IMR-90 (cell line): ENCODE results near the gene RPL23. TPM values are rescaled to one million over a fixed set of nuclear protein-coding genes. Genes with fewer than 3 reads are reported as not detected.
A peak's percentile ranks its signal among the peaks of the same experiment; 100 is the strongest.

Experiments used
- ATAC-seq: fragments of 200-7000 bp; cut with Tn5 transposase; 2 replicates; pipeline ENCODE4 v1.9.1; 2020; ENCODE audit warnings: low read depth, mild to moderate bottlenecking, moderate library complexity
- BruUV-seq: library from RNA; stranded (reverse); fragments of 400-500 nt; replicated peaks from 2 replicates; lab custom pipeline; 2021; lab: Mats Ljungman, UMichigan
- CTCF ChIA-PET: fragments of 300-600 bp; formaldehyde crosslinking; extraction: SDS; loops from one replicate; lab custom pipeline; 2021; ENCODE audit warnings: antibody characterized with exemption; lab: Yijun Ruan, JAX
- POLR2A ChIA-PET: fragments of 300-600 bp; sonication (Branson Sonifier 250); formaldehyde crosslinking; loops from one replicate; lab custom pipeline; 2022; ENCODE audit warnings: antibody characterized with exemption; ENCODE audit not compliant: unreplicated experiment; lab: Charles Lee
- DNase-seq: peaks from one replicate; pipeline ENCODE4 v3.0.0; 2013
- H2AFZ ChIP-seq: replicated peaks from 2 replicates; pipeline ENCODE3; 2013; ENCODE audit warnings: low read length, mild to moderate bottlenecking; ENCODE audit not compliant: poor library complexity
- H2AK5ac ChIP-seq: 2 replicates; pipeline ENCODE4 v1.6.1; 2013; ENCODE audit warnings: low read depth, low read length, inconsistent platforms
- H2AK9ac ChIP-seq: replicated peaks from 2 replicates; pipeline ENCODE3; 2013; ENCODE audit warnings: mild to moderate bottlenecking, low read depth, low read length, moderate library complexity; ENCODE audit not compliant: poor library complexity
- H2BK120ac ChIP-seq: 2 replicates; pipeline ENCODE4 v1.6.1; 2013; ENCODE audit warnings: low read depth, low read length, inconsistent platforms
- H2BK15ac ChIP-seq: 3 replicates; pipeline ENCODE4 v1.6.1; 2013; ENCODE audit warnings: low read depth, low read length, inconsistent platforms
- H2BK20ac ChIP-seq: 2 replicates; pipeline ENCODE4 v1.6.1; 2013; ENCODE audit warnings: low read depth, mild to moderate bottlenecking, inconsistent platforms, low read length, moderate library complexity
- H2BK5ac ChIP-seq: 2 replicates; pipeline ENCODE4 v1.6.1; 2013; ENCODE audit warnings: mild to moderate bottlenecking, low read depth, low read length, inconsistent platforms; ENCODE audit not compliant: poor library complexity, severe bottlenecking
- H3K14ac ChIP-seq: replicated peaks from 2 replicates; pipeline ENCODE4 v1.6.1; 2013; ENCODE audit warnings: low read depth, low read length, inconsistent platforms
- H3K18ac ChIP-seq: 2 replicates; pipeline ENCODE4 v1.6.1; 2013; ENCODE audit warnings: low read depth, low read length, control low read depth
- H3K23ac ChIP-seq: 2 replicates; pipeline ENCODE4 v1.6.1; 2013; ENCODE audit warnings: low read depth, low read length, inconsistent platforms
- H3K27ac ChIP-seq: 2 replicates; pipeline ENCODE4 v1.5.1; 2013; ENCODE audit warnings: mild to moderate bottlenecking, control low read depth, low read length; ENCODE audit not compliant: insufficient read depth
- H3K27me3 ChIP-seq: 2 replicates; pipeline ENCODE4 v1.6.1; 2013; ENCODE audit warnings: low read length; ENCODE audit not compliant: control insufficient read depth, insufficient read depth
- H3K36me3 ChIP-seq: 2 replicates; pipeline ENCODE4 v1.6.1; 2013; ENCODE audit warnings: low read length, mixed read lengths; ENCODE audit not compliant: control insufficient read depth, insufficient read depth
- H3K4ac ChIP-seq: 2 replicates; pipeline ENCODE4 v1.6.1; 2013; ENCODE audit warnings: low read depth, low read length, inconsistent platforms
- H3K4me1 ChIP-seq: 2 replicates; pipeline ENCODE4 v1.6.1; 2013; ENCODE audit warnings: low read length, mixed read lengths; ENCODE audit not compliant: control insufficient read depth, insufficient read depth
- H3K4me2 ChIP-seq: 2 replicates; pipeline ENCODE4 v1.6.1; 2013; ENCODE audit warnings: low read depth, mild to moderate bottlenecking, control low read depth, low read length, moderate library complexity
- H3K4me3 ChIP-seq: 2 replicates; pipeline ENCODE4 v1.5.1; 2013; ENCODE audit warnings: low read depth, mild to moderate bottlenecking, control low read depth, low read length, moderate library complexity; ENCODE audit not compliant: insufficient read depth
- H3K56ac ChIP-seq: 2 replicates; pipeline ENCODE4 v1.6.1; 2013; ENCODE audit warnings: low read length, inconsistent platforms; ENCODE audit not compliant: insufficient read depth; ENCODE audit errors: extremely low read depth
- H3K79me1 ChIP-seq, 2 experiments: 2 replicates each; pipeline ENCODE4 v1.6.1; 2013; ENCODE audit warnings: low read length in 2 of 2, inconsistent platforms in 1 of 2, low read depth in 1 of 2
- H3K9ac ChIP-seq: 2 replicates; pipeline ENCODE4 v1.6.1; 2013; ENCODE audit warnings: low read depth, low read length, control low read depth
- H3K9me1 ChIP-seq: 2 replicates; pipeline ENCODE4 v1.6.1; 2013; ENCODE audit warnings: low read length, inconsistent platforms; ENCODE audit not compliant: insufficient read depth
- H3K9me3 ChIP-seq: 2 replicates; pipeline ENCODE4 v1.6.1; 2013; ENCODE audit warnings: low read length; ENCODE audit not compliant: control insufficient read depth, insufficient read depth
- H4K20me1 ChIP-seq: 2 replicates; pipeline ENCODE4 v1.6.1; 2013; ENCODE audit warnings: low read length, inconsistent platforms; ENCODE audit not compliant: insufficient read depth
- H4K5ac ChIP-seq: 2 replicates; pipeline ENCODE4 v1.6.1; 2013; ENCODE audit warnings: mild to moderate bottlenecking, low read depth, low read length, control low read depth
- H4K8ac ChIP-seq, 2 experiments: 2 replicates each; pipeline ENCODE4 v1.6.1; 2013; ENCODE audit warnings: low read depth in 2 of 2, low read length in 2 of 2, control low read depth in 1 of 2, inconsistent platforms in 1 of 2
- H4K91ac ChIP-seq: 2 replicates; pipeline ENCODE4 v1.6.1; 2013; ENCODE audit warnings: low read depth, low read length, inconsistent platforms; ENCODE audit not compliant: insufficient read depth
- BHLHE40 ChIP-seq: fragments of 150-350 bp; IDR thresholded peaks from 2 replicates; pipeline ENCODE4 v1.6.1; 2016; ENCODE audit warnings: mild to moderate bottlenecking, low read depth, low read length
- CEBPB ChIP-seq: IDR thresholded peaks from 2 replicates; pipeline ENCODE4 v1.6.1; 2012; ENCODE audit warnings: low read depth, low read length, improper control_type of control experiment
- CHD1 ChIP-seq: IDR thresholded peaks from 2 replicates; pipeline ENCODE4 v1.6.1; 2012; ENCODE audit warnings: low read depth, low read length, improper control_type of control experiment
- FOS ChIP-seq: fragments of 150-350 bp; IDR thresholded peaks from 2 replicates; pipeline ENCODE4 v1.6.1; 2016; ENCODE audit warnings: low read depth, low read length
- MAFK ChIP-seq: IDR thresholded peaks from 2 replicates; pipeline ENCODE4 v1.6.1; 2012; ENCODE audit warnings: low read depth, low read length, improper control_type of control experiment
- MAZ ChIP-seq: IDR thresholded peaks from 2 replicates; pipeline ENCODE4 v1.6.1; 2012; ENCODE audit warnings: low read depth, mild to moderate bottlenecking, low read length, improper control_type of control experiment, moderate library complexity, borderline replicate concordance
- MXI1 ChIP-seq: IDR thresholded peaks from 2 replicates; pipeline ENCODE4 v1.6.1; 2012; ENCODE audit warnings: low read depth, mild to moderate bottlenecking, low read length, moderate library complexity, borderline replicate concordance
- NFE2L2 ChIP-seq: fragments of 150-350 bp; IDR thresholded peaks from 2 replicates; pipeline ENCODE4 v1.6.1; 2016; ENCODE audit warnings: low read depth, mild to moderate bottlenecking, low read length
- POLR2A ChIP-seq: IDR thresholded peaks from 2 replicates; pipeline ENCODE4 v1.6.1; 2012; ENCODE audit warnings: mild to moderate bottlenecking, low read depth, low read length
- RAD21 ChIP-seq: IDR thresholded peaks from 2 replicates; pipeline ENCODE4 v1.6.1; 2012; ENCODE audit warnings: low read length, improper control_type of control experiment
- RCOR1 ChIP-seq: IDR thresholded peaks from 2 replicates; pipeline ENCODE4 v1.6.1; 2012; ENCODE audit warnings: mild to moderate bottlenecking, low read length, improper control_type of control experiment; ENCODE audit not compliant: insufficient replicate concordance
- RFX5 ChIP-seq: IDR thresholded peaks from 2 replicates; pipeline ENCODE4 v1.8.0; 2012; ENCODE audit warnings: low read depth, mild to moderate bottlenecking, low read length, moderate library complexity
- SMC3 ChIP-seq: fragments of 150-350 bp; IDR thresholded peaks from 2 replicates; pipeline ENCODE4 v1.6.1; 2016; ENCODE audit warnings: low read depth, mild to moderate bottlenecking, antibody characterized with exemption, low read length, moderate library complexity
- WGBS, 2 experiments: methylation state at CpG; one replicate each; pipeline versions ENCODE4 v1.1.5 to v1.1.7; 2013; ENCODE audit warnings: missing lambda C conversion rate in 2 of 2; ENCODE audit not compliant: insufficient read length in 1 of 2; ENCODE audit errors: extremely low coverage in 2 of 2; 5-methylcytosine and 5-hydroxymethylcytosine counted together
- dilution Hi-C: fragments of 300-500 bp; cut with HindIII; formaldehyde crosslinking; loops from one replicate; pipeline ENCODE4 v1.14.3; 2018; ENCODE audit warnings: low sequenced_read_pairs; ENCODE audit not compliant: unreplicated experiment
- in situ Hi-C: fragments of 300-500 bp; cut with MboI; formaldehyde crosslinking; loops from 3 replicates; pipeline ENCODE4 v1.14.3; 2019; ENCODE audit warnings: low sequenced_read_pairs, inconsistent platforms, mixed read lengths
- intact Hi-C: fragments of 100-400 bp; cut with micrococcal nuclease; formaldehyde crosslinking; loops from 2 replicates; pipeline ENCODE4 v1.10.0; 2022
- polyA plus RNA-seq, 3 experiments: library from polyadenylated mRNA; depleted of rRNA; stranded (reverse); fragments of >200 nt; gene quantifications; 2 replicates each; pipeline ENCODE4 v1.2.3, GENCODE V29; 2012; ENCODE audit warnings: low replicate concordance in 1 of 3
- total RNA-seq: library from RNA; depleted of rRNA; stranded (reverse); fragments of >200 nt; gene quantifications from 2 replicates; pipeline ENCODE4 v1.2.3, GENCODE V29; 2012
- TF ChIP-seq, protein P1 (sequence below): fragments of 150-350 bp; IDR thresholded peaks from 2 replicates; pipeline ENCODE4 v1.6.1; 2017; ENCODE audit warnings: mild to moderate bottlenecking, antibody characterized with exemption, low read length, low read depth
- TF ChIP-seq, protein P2 (sequence below): fragments of 150-350 bp; IDR thresholded peaks from 2 replicates; pipeline ENCODE4 v1.6.1; 2016; ENCODE audit warnings: low read depth, mild to moderate bottlenecking, low read length, moderate library complexity, borderline replicate concordance
- TF ChIP-seq, protein P3 (sequence below): conservative IDR thresholded peaks from 2 replicates; pipeline ENCODE4 v1.5.1; 2012; ENCODE audit warnings: mild to moderate bottlenecking, low read depth, low read length, improper control_type of control experiment

RPL23 gene
- total and polyA plus RNA-seq, 2 of the 4 experiments (the other 2 are of a cell fraction) = 1,170 to 2,308 TPM

DNA sequence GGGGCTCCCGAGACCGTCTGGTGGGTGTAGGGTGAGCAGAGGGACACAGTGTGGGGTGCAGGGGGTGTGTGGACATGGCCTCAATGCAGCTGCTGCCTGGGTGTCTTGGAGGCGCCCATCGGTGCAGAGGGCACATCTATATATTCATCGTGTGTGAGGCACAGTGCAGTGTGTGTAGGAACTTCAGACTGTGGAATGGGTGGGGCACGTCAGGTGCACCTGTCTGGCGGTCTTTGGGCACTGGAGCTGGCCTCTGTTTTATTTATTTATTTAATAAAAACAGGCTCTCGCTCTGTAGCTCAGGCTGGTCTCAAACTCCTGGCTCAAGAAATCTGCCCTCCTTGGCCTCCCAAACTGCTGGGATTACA lies 33.1 kb upstream of the RPL23 start:
- Histone ChIP-seq H3K36me3 (peaks cover 77% of the 10 kb centered on the region), H2AK5ac (no peak overlapping the region), H3K9me3 (no peaks in the 10 kb centered on the region), H3K4me2 (no peak overlapping the region), H2BK120ac (no peak overlapping the region), H4K91ac (no peak overlapping the region), H3K4ac (no peak overlapping the region), H4K20me1 (peaks cover 100% of the 10 kb centered on the region), H3K79me1 (peaks cover 14 to 87% of the 10 kb centered on the region in 2 experiments; a peak in 3 of 4 replicates), H3K4me3 (no peak overlapping the region), H4K8ac (no peak overlapping the region), H3K23ac (0 out of 2 replicates have a peak overlapping the region, but pooled peaks have one; percentile 43), H2AFZ (no peak overlapping the region), H3K4me1 (peaks cover 37% of the 10 kb centered on the region), H2BK15ac (no peak overlapping the region), H3K27me3 (no peaks in the 10 kb centered on the region), H2BK20ac (no peak overlapping the region), H3K14ac (no peak overlapping the region), H3K56ac (no peak overlapping the region), H3K9ac (no peak overlapping the region), H3K9me1 (peaks cover 47% of the 10 kb centered on the region), H2BK5ac (no peak overlapping the region), H2AK9ac (peak overlapping the region; percentile 1), H3K27ac (no peak overlapping the region), H4K5ac (no peak overlapping the region), H3K18ac (no peak overlapping the region)
- intact Hi-C loops (no loop called here), in situ Hi-C loops (no loop called here), dilution Hi-C loops (no loop called here)
- no peak for TF ChIP-seq CEBPB
- no peak for TF ChIP-seq SMC3
- TF ChIP-seq BHLHE40 = no peak
- TF ChIP-seq, protein P1, sequence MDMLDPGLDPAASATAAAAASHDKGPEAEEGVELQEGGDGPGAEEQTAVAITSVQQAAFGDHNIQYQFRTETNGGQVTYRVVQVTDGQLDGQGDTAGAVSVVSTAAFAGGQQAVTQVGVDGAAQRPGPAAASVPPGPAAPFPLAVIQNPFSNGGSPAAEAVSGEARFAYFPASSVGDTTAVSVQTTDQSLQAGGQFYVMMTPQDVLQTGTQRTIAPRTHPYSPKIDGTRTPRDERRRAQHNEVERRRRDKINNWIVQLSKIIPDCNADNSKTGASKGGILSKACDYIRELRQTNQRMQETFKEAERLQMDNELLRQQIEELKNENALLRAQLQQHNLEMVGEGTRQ = no peak
- TF ChIP-seq CHD1 = no peak
- no peak for TF ChIP-seq RCOR1
- TF ChIP-seq, protein P2, sequence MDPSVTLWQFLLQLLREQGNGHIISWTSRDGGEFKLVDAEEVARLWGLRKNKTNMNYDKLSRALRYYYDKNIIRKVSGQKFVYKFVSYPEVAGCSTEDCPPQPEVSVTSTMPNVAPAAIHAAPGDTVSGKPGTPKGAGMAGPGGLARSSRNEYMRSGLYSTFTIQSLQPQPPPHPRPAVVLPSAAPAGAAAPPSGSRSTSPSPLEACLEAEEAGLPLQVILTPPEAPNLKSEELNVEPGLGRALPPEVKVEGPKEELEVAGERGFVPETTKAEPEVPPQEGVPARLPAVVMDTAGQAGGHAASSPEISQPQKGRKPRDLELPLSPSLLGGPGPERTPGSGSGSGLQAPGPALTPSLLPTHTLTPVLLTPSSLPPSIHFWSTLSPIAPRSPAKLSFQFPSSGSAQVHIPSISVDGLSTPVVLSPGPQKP = no peak
- no peak for TF ChIP-seq MAFK
- no peak for TF ChIP-seq MAZ
- TF ChIP-seq, protein P3, sequence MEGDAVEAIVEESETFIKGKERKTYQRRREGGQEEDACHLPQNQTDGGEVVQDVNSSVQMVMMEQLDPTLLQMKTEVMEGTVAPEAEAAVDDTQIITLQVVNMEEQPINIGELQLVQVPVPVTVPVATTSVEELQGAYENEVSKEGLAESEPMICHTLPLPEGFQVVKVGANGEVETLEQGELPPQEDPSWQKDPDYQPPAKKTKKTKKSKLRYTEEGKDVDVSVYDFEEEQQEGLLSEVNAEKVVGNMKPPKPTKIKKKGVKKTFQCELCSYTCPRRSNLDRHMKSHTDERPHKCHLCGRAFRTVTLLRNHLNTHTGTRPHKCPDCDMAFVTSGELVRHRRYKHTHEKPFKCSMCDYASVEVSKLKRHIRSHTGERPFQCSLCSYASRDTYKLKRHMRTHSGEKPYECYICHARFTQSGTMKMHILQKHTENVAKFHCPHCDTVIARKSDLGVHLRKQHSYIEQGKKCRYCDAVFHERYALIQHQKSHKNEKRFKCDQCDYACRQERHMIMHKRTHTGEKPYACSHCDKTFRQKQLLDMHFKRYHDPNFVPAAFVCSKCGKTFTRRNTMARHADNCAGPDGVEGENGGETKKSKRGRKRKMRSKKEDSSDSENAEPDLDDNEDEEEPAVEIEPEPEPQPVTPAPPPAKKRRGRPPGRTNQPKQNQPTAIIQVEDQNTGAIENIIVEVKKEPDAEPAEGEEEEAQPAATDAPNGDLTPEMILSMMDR = no peak
- TF ChIP-seq NFE2L2 = no peak
- TF ChIP-seq MXI1 = no peak
- no peak for TF ChIP-seq FOS
- no peak for TF ChIP-seq RFX5
- TF ChIP-seq RAD21 = no peak
- TF ChIP-seq POLR2A = no peak
- DNase-seq (no peak), ATAC-seq (no peak)
- ChIA-PET CTCF (no interaction called here), POLR2A (no interaction called here)
- no TSS peak for BruUV-seq
- WGBS, 2 experiments = no CpG with 5 or more reads among the region's 8 CpGs
